Pancreas (tissue), 10 donors: ENCODE measurements around the gene PPARA. TPM values are rescaled to one million over a fixed set of nuclear protein-coding genes. Genes with fewer than 3 reads are reported as not detected.

ENCODE experiments used
- ATAC-seq, 4 donors: fragments of 200-7000 bp; cut with Tn5 transposase; one replicate each; pipeline versions ENCODE4 v1.8.0 to v1.9.1; 2020; ENCODE audit warnings: mild to moderate bottlenecking in 4 of 4, moderate library complexity in 4 of 4
- DNase-seq, 6 donors: peaks; one replicate each; pipeline ENCODE4 v3.0.0-alpha.2; 2020
- FAIRE-seq: peaks from 2 replicates; lab custom pipeline; 2012; peaks lifted over from hg19 to GRCh38; lab: Jason Lieb, UNC
- H3K27ac ChIP-seq, 4 donors: fragments of 200-600 bp; sonication (generic); 1 replicate in 3 of 4; 2 replicates in 1 of 4; pipeline versions ENCODE4 v1.5.0 to v1.8.0; 2020
- H3K27me3 ChIP-seq, 4 donors: fragments of 200-600 bp; one replicate each; pipeline ENCODE4 v1.8.0; 2021
- H3K36me3 ChIP-seq, 3 donors: fragments of 200-600 bp; sonication (generic) in 1 of 3; one replicate each; pipeline versions ENCODE4 v1.5.0 to v1.8.0; 2020 to 2021
- H3K4me1 ChIP-seq, 3 donors: fragments of 200-600 bp; one replicate each; pipeline ENCODE4 v1.8.0; 2021
- H3K4me3 ChIP-seq, 4 donors: fragments of 200-600 bp; sonication (generic) in 2 of 4; one replicate each; pipeline versions ENCODE4 v1.5.0 to v1.8.0; 2020 to 2021
- H3K9me3 ChIP-seq, 4 donors: fragments of 200-600 bp; one replicate each; pipeline ENCODE4 v1.8.0; 2021
- CTCF ChIP-seq, 4 donors: fragments of 200-600 bp; sonication (generic) in 3 of 4; IDR thresholded peaks; one replicate each; pipeline versions ENCODE4 v1.5.0 to v1.8.0; 2021; ENCODE audit warnings: antibody characterized with exemption in 4 of 4
- WGBS, 2 donors: extraction: QIAGEN DNeasy Blood & Tissue Kit; methylation state at CpG; one replicate each; pipeline ENCODE4 v1.1.7; 2013; 5-methylcytosine and 5-hydroxymethylcytosine counted together
- intact Hi-C, 3 donors: fragments of 100-400 bp; cut with DNase I; formaldehyde crosslinking; loops; one replicate each; pipeline versions ENCODE4 v1.11.1 to v1.14.2; 2022
- polyA plus RNA-seq, 2 donors: library from polyadenylated mRNA; stranded (reverse); fragments of 200-250 nt; gene quantifications; one replicate each; pipeline ENCODE4 v1.2.3, GENCODE V29; 2013
- total RNA-seq, 6 donors: library from RNA; stranded (reverse); fragmentation: NEBNext Ultra II Directional in 4 of 6; extraction: Animal tissue kit (Norgen Biotek cat#: 25700) in 4 of 6; gene quantifications; one replicate each; pipeline versions ENCODE4 v1.2.1 to v1.2.4, GENCODE V29; 2021 to 2023
- donor health status: healthy with polysubstance abuse.
- donor health status: DM: no; HTN: no; CAD: no; lungs with moderate emphysema.
- donor health status: DM: no; HTN: no; CAD: no.
- donor health status: control.
- donor health status: control.
- donor health status: Bipolar disorder and iron deficiency.
- donor health status: DM: yes; HTN: yes; CAD: no.
- donor health status: DM: no; HTN: no; CAD: no.
- donor health status: DM: no; HTN: no; CAD: no.
- donor health status: DM: yes; HTN: yes; CAD: no.

PPARA gene
- total and polyA plus RNA-seq, 8 donors, result 4.1 to 24.5 (median 14.7) TPM

GRCh38 chr22:46286941-46287872 lies 136.9 kb downstream of the PPARA start:
- 54 to 63% methylated on average over 15 of the region's 15 CpGs for WGBS, 2 donors
- Histone ChIP-seq H3K9me3 (no peaks in the 10 kb centered on the region), H3K4me3 (no peak overlapping the region), H3K27me3 (no peaks in the 10 kb centered on the region), H3K36me3 (peaks cover 0 to 35% (median 13%) of the 10 kb centered on the region in 3 donors), H3K27ac (peak overlapping the region; percentile 31 to 52 (median 49)), H3K4me1 (peaks cover 0 to 15% (median 8%) of the 10 kb centered on the region in 3 donors)
- FAIRE-seq, result no peak
- DNase-seq, result peak; percentile 71 to 93 (median 86)
- TF ChIP-seq CTCF (IDR thresholded peaks at IDR 0.05), result no peak
- intact Hi-C loops, result no loop called here
- peak; percentile 82 to 93 (median 92) for ATAC-seq

- no peak for TF ChIP-seq CTCF (IDR thresholded peaks at IDR 0.05)
- intact Hi-C loops, result no loop called here
- peak in 3 of 4 donors; percentile 6 to 32 (median 6) for ATAC-seq
- no peak for FAIRE-seq
- peaks cover 0 to 35% (median 7%) of the 10 kb centered on the region in 3 donors for H3K36me3 ChIP-seq
- H3K27me3 ChIP-seq, result no peaks in the 10 kb centered on the region
- no peaks in the 10 kb centered on the region for H3K9me3 ChIP-seq
- no peak overlapping the region for H3K4me3 ChIP-seq
- H3K4me1 ChIP-seq, result peaks cover 0 to 15% (median 8%) of the 10 kb centered on the region in 3 donors
- DNase-seq, result no peak
- WGBS, 2 donors, result 78 to 83% methylated on average over 24 of the region's 24 CpGs
- H3K27ac ChIP-seq, result peak overlapping the region; percentile 31 to 52 (median 49)
Measured at GRCh38 chr22:46287873-46288751, 137.8 kb downstream of the PPARA start.

DNA sequence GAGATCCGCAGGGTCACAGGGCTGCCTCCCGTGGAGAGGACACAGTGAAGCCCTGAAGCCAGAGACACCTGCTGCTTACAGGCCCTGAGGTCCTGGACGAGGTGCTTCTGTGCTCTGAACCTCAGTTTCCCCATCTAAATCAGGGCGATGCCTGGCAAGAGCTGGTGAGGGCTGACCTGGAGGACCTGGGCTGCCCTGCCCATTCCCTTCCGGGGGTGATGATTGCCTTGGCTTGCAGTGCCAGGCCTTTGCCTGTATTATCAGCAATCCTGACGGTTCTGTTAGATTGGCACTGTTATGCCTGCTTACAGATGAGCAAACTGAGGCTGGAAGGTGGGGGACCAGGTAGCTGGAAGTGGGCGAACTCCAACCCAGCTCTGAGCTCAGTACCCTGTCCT lies 138.5 kb downstream of the PPARA start:
- no peak for FAIRE-seq
- no peaks in the 10 kb centered on the region for H3K27me3 ChIP-seq

More for the DNA sequence above, 138.5 kb downstream of the PPARA start:
- Histone ChIP-seq H3K27ac (no peak overlapping the region), H3K4me1 (peaks cover 0 to 15% (median 8%) of the 10 kb centered on the region in 3 donors), H3K36me3 (peaks cover 0 to 35% (median 5%) of the 10 kb centered on the region in 3 donors), H3K4me3 (no peak overlapping the region), H3K9me3 (no peaks in the 10 kb centered on the region)
- 80 to 85% methylated on average over 7 of the region's 7 CpGs for WGBS, 2 donors
- no peak for ATAC-seq
- intact Hi-C loops, result no loop called here
- DNase-seq, result no peak
- TF ChIP-seq CTCF (IDR thresholded peaks at IDR 0.05), result no peak
